B cell (primary cell): Measurements from ENCODE around the gene KCNMB2. TPM values are rescaled to one million over a fixed set of nuclear protein-coding genes. Genes with fewer than 3 reads are reported as not detected.

Experiments used
- ATAC-seq: fragments of 200-7000 bp; cut with Tn5 transposase; one replicate; pipeline ENCODE4 v1.10.0; 2021; ENCODE audit warnings: low read depth, mild to moderate bottlenecking, moderate number of reproducible peaks, moderate library complexity
- CTCF ChIA-PET: fragments of 350-600 bp; sonication (Branson Sonifier 250); formaldehyde crosslinking; loops from one replicate; lab custom pipeline; 2021; ENCODE audit warnings: antibody characterized with exemption, inconsistent platforms; lab: Charles Lee
- POLR2A ChIA-PET: fragments of 350-600 bp; sonication (Branson Sonifier 250); formaldehyde crosslinking; loops from one replicate; lab custom pipeline; 2021; ENCODE audit warnings: antibody characterized with exemption; lab: Charles Lee
- DNase-seq: peaks from one replicate; pipeline ENCODE4 v3.0.0; 2013
- H2AFZ ChIP-seq: 2 replicates; pipeline ENCODE4 v1.6.1; 2012; ENCODE audit warnings: mild to moderate bottlenecking, low read depth, low read length; ENCODE audit not compliant: insufficient read depth, poor library complexity, severe bottlenecking
- H3K27ac ChIP-seq, 2 donors: 1 replicate in 1 of 2; 2 replicates in 1 of 2; pipeline ENCODE4 v1.5.1; 2012 to 2013; ENCODE audit warnings: low read length in 2 of 2, mild to moderate bottlenecking in 2 of 2, moderate library complexity in 1 of 2
- H3K27me3 ChIP-seq, 4 experiments: fragments of 200-600 bp in 1 of 4; sonication (generic) in 1 of 4; replicated peaks in 1 of 4; 1 replicate in 2 of 4; 2 replicates in 2 of 4; pipeline versions ENCODE4 v1.6.1 to v1.7.0; 2013 to 2016; ENCODE audit warnings: low read length in 3 of 4, mild to moderate bottlenecking in 2 of 4, mixed read lengths in 1 of 4, moderate library complexity in 1 of 4; ENCODE audit not compliant: insufficient read depth in 4 of 4, control insufficient read depth in 3 of 4; ENCODE audit errors: control extremely low read depth in 1 of 4
- H3K36me3 ChIP-seq, 2 experiments: replicated peaks in 1 of 2; 1 replicate in 1 of 2; 2 replicates in 1 of 2; pipeline versions ENCODE4 v1.6.1 to v1.7.1; 2013; ENCODE audit warnings: low read length in 1 of 2; ENCODE audit not compliant: insufficient read depth in 2 of 2, control insufficient read depth in 1 of 2; ENCODE audit errors: control extremely low read depth in 1 of 2, extremely low read depth in 1 of 2
- H3K4me1 ChIP-seq, 2 donors: fragments of 200-600 bp in 1 of 2; sonication (generic) in 1 of 2; 1 replicate in 1 of 2; 2 replicates in 1 of 2; pipeline versions ENCODE4 v1.5.1 to v1.6.1; 2013 to 2017; ENCODE audit warnings: low read length in 2 of 2; ENCODE audit not compliant: control insufficient read depth in 2 of 2, insufficient read depth in 2 of 2
- H3K4me2 ChIP-seq: replicated peaks from 2 replicates; pipeline ENCODE3; 2012; ENCODE audit warnings: mild to moderate bottlenecking, low read depth, low read length; ENCODE audit not compliant: poor library complexity, severe bottlenecking
- H3K4me3 ChIP-seq, 5 experiments: fragments of 200-600 bp in 1 of 5; sonication (generic) in 1 of 5; 1 replicate in 3 of 5; 2 replicates in 2 of 5; pipeline versions ENCODE4 v1.5.1 to v1.7.0; 2011 to 2016; ENCODE audit warnings: low read length in 4 of 5, mild to moderate bottlenecking in 4 of 5, low read depth in 2 of 5, control low read depth in 1 of 5, moderate library complexity in 1 of 5; ENCODE audit not compliant: insufficient read depth in 1 of 5; ENCODE audit errors: control extremely low read depth in 1 of 5, extremely low read depth in 1 of 5
- H3K79me2 ChIP-seq: fragments of 200-600 bp; sonication (generic); one replicate; pipeline ENCODE4 v1.6.0; 2016; ENCODE audit warnings: low read length; ENCODE audit not compliant: control insufficient read depth, insufficient read depth
- H3K9ac ChIP-seq: fragments of 200-600 bp; sonication (generic); 2 replicates; pipeline ENCODE4 v1.6.1; 2017; ENCODE audit warnings: mild to moderate bottlenecking, low read length, moderate library complexity
- H3K9me3 ChIP-seq, 3 donors: one replicate each; pipeline versions ENCODE4 v1.6.1 to v1.7.1; 2013; ENCODE audit warnings: low read length in 2 of 3; ENCODE audit not compliant: control insufficient read depth in 2 of 3, insufficient read depth in 1 of 3; ENCODE audit errors: control extremely low read depth in 1 of 3
- H4K20me1 ChIP-seq: 2 replicates; pipeline ENCODE4 v1.6.0; 2012; ENCODE audit warnings: mild to moderate bottlenecking, low read length; ENCODE audit not compliant: insufficient read depth, control insufficient read depth, poor library complexity, severe bottlenecking
- H3K27ac Mint-ChIP-seq: one replicate; pipeline ENCODE4 v1.8.0; 2021; ENCODE audit warnings: mixed read lengths
- H3K27me3 Mint-ChIP-seq: one replicate; pipeline ENCODE4 v1.8.0; 2021; ENCODE audit warnings: mixed read lengths
- H3K4me1 Mint-ChIP-seq: one replicate; pipeline ENCODE4 v1.8.0; 2021; ENCODE audit warnings: mixed read lengths
- H3K4me3 Mint-ChIP-seq: one replicate; pipeline ENCODE4 v1.8.0; 2021; ENCODE audit warnings: mixed read lengths
- H3K9me3 Mint-ChIP-seq: one replicate; pipeline ENCODE4 v1.8.0; 2022; ENCODE audit warnings: mixed read lengths; ENCODE audit not compliant: insufficient read depth
- EZH2 ChIP-seq: IDR thresholded peaks from 2 replicates; pipeline ENCODE4 v1.6.1; 2012; ENCODE audit warnings: borderline replicate concordance, low read depth, mild to moderate bottlenecking, moderate library complexity, low read length; ENCODE audit not compliant: insufficient read depth, poor library complexity, severe bottlenecking
- WGBS: methylation state at CpG from one replicate; pipeline ENCODE4 v1.1.5; 2013; ENCODE audit warnings: missing lambda C conversion rate; ENCODE audit not compliant: insufficient coverage; 5-methylcytosine and 5-hydroxymethylcytosine counted together
- intact Hi-C: fragments of 100-400 bp; cut with micrococcal nuclease; formaldehyde crosslinking; loops from one replicate; pipeline ENCODE4 v1.10.0; 2022
- polyA plus RNA-seq: library from polyadenylated mRNA; depleted of rRNA; stranded (reverse); fragments of >200 nt; gene quantifications from 2 replicates; pipeline ENCODE4 v1.2.3, GENCODE V29; 2012
- total RNA-seq, 2 donors: library from RNA; stranded (reverse); fragments of 120-200 nt in 1 of 2; gene quantifications; 1 replicate in 1 of 2; 2 replicates in 1 of 2; pipeline versions ENCODE4 v1.2.3 to v1.2.4, GENCODE V29; 2013 to 2022
- TF ChIP-seq, protein P1 (sequence below): fragments of 200-600 bp; IDR thresholded peaks from one replicate; pipeline ENCODE4 v1.8.0; 2022; ENCODE audit warnings: antibody characterized with exemption, mild to moderate bottlenecking

The KCNMB2 gene
- total and polyA plus RNA-seq, 2 donors (not counting 1 experiment from before 2014, with no cell fraction given), result not detected

GRCh38 chr3:178551916-178552321 is 15.7 kb downstream of the KCNMB2 start:
- Histone ChIP-seq H3K9me3 (no peaks in the 10 kb centered on the region), H3K9ac (no peak overlapping the region), H3K4me1 (no peaks in the 10 kb centered on the region), H3K27ac (no peak overlapping the region), H3K36me3 (no peaks in the 10 kb centered on the region), H3K4me2 (no peak overlapping the region), H2AFZ (no peak overlapping the region), H3K27me3 (no peaks in the 10 kb centered on the region), H3K79me2 (no peaks in the 10 kb centered on the region), H4K20me1 (no peaks in the 10 kb centered on the region), H3K4me3 (no peak overlapping the region)
- TF ChIP-seq EZH2, result no peak
- TF ChIP-seq, protein P1, sequence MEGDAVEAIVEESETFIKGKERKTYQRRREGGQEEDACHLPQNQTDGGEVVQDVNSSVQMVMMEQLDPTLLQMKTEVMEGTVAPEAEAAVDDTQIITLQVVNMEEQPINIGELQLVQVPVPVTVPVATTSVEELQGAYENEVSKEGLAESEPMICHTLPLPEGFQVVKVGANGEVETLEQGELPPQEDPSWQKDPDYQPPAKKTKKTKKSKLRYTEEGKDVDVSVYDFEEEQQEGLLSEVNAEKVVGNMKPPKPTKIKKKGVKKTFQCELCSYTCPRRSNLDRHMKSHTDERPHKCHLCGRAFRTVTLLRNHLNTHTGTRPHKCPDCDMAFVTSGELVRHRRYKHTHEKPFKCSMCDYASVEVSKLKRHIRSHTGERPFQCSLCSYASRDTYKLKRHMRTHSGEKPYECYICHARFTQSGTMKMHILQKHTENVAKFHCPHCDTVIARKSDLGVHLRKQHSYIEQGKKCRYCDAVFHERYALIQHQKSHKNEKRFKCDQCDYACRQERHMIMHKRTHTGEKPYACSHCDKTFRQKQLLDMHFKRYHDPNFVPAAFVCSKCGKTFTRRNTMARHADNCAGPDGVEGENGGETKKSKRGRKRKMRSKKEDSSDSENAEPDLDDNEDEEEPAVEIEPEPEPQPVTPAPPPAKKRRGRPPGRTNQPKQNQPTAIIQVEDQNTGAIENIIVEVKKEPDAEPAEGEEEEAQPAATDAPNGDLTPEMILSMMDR, result no peak
- DNase-seq (no peak), ATAC-seq (no peak)
- ChIA-PET POLR2A (no interaction called here), CTCF (no interaction called here)
- H3K9me3 Mint-ChIP-seq, result no peaks in the 10 kb centered on the region
- intact Hi-C loops, result no loop called here
- no peak overlapping the region for H3K4me3 Mint-ChIP-seq
- H3K27ac Mint-ChIP-seq, result no peak overlapping the region
- H3K4me1 Mint-ChIP-seq, result no peaks in the 10 kb centered on the region
- WGBS, result 81% methylated on average over 4 of the region's 7 CpGs
- H3K27me3 Mint-ChIP-seq, result peaks cover 3% of the 10 kb centered on the region

DNA sequence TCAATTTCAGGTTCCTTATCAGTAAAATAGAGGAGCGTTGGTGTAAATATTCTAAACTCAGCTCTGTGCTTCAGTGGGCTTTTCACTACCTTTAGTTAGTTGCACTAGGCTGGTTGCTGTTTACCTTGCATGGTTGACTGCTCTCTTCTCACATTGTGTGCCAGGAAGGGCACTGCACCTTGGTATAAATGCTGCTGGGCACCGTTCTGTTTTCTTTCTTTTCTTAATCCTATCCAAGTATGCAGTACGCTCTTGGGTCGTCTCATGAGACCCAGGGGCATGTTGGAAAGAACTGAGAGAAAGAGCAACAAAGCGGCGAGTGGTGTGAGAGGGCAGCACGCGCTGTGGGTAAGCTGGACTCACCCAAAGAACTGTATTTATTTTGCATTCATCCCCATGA is 22.4 kb downstream of the KCNMB2 start:
- Mint-ChIP-seq H3K4me3 (no peak overlapping the region), H3K27me3 (peaks cover 3% of the 10 kb centered on the region), H3K27ac (no peak overlapping the region), H3K9me3 (no peaks in the 10 kb centered on the region), H3K4me1 (no peaks in the 10 kb centered on the region)
- Histone ChIP-seq H4K20me1 (no peaks in the 10 kb centered on the region), H2AFZ (no peak overlapping the region), H3K27me3 (no peaks in the 10 kb centered on the region), H3K27ac (no peak overlapping the region), H3K36me3 (no peaks in the 10 kb centered on the region), H3K4me3 (no peak overlapping the region), H3K9me3 (no peaks in the 10 kb centered on the region), H3K4me1 (no peaks in the 10 kb centered on the region), H3K79me2 (no peaks in the 10 kb centered on the region), H3K4me2 (no peak overlapping the region), H3K9ac (no peak overlapping the region)
- no peak for DNase-seq
- ChIA-PET CTCF (no interaction called here), POLR2A (no interaction called here)
- intact Hi-C loops, result no loop called here
- WGBS, result 80% methylated on average over 1 of the region's 8 CpGs
- TF ChIP-seq, protein P1, result no peak
- TF ChIP-seq EZH2, result no peak
- no peak for ATAC-seq
